Stimulated activated CD4-positive, alpha-beta T cell treated with anti-CD3 and anti-CD28 coated beads, Interleukin-1b, Interleukin-23, amount 100 ng/mL, for 4 hours (primary cell): Measurements from ENCODE around the gene POLR1E.

ENCODE experiments used
- DNase-seq, 2 donors: peaks; one replicate each; pipeline ENCODE4 v3.0.0-alpha.2; 2020; ENCODE audit warnings: low read depth in 2 of 2

Gene POLR1E, protein sequence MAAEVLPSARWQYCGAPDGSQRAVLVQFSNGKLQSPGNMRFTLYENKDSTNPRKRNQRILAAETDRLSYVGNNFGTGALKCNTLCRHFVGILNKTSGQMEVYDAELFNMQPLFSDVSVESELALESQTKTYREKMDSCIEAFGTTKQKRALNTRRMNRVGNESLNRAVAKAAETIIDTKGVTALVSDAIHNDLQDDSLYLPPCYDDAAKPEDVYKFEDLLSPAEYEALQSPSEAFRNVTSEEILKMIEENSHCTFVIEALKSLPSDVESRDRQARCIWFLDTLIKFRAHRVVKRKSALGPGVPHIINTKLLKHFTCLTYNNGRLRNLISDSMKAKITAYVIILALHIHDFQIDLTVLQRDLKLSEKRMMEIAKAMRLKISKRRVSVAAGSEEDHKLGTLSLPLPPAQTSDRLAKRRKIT

DNA sequence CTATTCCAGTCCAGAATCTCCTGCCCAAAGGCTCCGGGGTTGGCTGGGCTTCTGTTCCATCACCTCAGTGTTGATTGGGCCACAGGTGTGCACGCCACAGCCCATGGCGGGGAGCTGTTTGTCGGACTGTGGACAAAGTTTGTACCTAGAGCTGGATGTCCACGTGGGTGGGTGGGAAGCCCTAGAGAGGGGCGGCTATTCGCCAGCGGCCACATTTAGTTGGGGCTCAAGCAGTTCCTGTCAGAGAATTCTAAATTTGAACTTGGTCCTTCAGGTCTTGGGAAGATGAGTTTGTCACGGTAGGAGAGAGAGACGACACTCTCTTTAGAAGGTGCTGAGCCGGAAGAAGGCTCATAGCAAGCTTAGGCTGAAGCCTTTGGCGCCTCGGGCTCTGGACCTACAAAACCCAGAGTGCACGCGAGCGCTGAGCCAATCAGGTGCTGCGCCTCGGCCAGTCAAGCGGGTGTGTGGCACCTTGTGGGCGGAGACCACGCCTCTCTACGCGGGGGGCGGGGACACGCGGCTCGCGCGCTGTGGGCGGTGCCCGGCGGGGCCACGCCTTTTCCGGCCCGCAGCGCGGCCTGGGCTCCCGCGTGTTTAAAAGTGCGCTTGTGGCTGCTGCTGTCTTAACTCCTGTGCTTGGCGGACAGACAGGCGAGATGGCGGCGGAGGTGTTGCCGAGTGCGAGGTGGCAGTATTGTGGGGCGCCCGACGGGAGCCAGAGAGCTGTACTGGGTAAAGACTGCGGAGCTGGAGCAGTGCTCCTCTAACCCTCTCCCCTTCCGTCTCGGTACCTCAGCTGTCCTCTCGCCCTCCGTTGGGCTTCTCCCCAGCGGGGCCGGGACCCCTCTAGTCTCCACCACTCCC is at the start of gene POLR1E:
TSS of gene POLR1E (plus strand) at position 560 of the 867 bp plus-strand sequence. CDS start at position 660, 100 bp downstream.
- peak; percentile 96 for DNase-seq

DNA sequence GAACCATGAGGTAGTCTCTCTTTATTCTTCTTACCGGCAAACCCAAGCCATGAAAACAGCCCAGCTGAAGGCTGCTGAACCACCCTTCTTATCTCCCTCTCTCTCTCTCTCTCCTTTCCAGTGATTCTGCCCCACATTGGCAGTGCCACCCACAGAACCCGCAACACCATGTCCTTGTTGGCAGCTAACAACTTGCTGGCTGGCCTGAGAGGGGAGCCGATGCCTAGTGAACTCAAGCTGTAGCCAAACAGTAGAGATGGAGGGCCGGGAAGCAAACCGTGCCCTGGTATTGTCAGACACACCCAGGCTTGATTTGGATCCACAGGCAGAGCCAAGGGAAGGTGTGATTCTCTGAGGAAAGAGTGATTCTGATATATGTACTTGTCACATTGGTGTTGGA is 49.2 kb upstream of the POLR1E start:
- DNase-seq, result no peak

DNA sequence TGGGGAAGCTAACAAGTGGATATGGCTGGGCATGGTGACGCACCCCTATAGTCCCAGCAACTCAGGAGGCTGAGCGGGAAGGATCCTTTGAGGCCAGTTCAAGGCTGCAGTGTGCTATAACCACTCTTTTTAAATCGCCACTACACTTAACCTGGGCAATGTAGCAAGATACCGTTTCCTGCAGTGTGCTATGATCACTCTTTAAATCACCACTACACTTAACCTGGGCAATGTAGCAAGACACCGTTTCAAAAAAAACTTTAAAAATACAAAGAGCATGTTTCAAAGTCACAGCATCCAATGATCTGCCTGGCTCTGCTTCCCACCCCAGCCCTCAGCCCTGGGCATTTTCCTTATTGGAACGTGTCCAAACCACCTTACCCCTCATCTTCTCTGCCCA is 48.7 kb upstream of the POLR1E start:
- no peak for DNase-seq

DNA sequence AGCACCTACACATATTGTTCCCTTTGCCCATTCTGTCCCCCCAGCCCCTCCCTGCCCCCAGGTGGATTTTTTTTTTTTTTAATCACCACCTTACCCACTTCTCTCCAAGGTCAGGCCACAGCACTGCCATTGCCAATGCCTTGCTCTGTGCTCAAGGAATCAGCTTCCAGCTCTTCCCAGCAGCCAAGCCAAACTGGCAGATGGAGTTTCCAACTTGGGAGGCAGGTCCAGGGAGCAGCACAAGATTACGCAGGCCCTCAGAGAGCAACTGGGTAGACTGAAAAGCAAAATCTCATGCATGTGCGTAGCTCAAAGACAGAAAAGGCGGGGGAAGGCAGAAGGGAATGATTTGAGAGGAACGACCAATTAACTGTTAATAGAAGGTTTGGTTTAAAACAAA is 48.1 kb upstream of the POLR1E start:
- no peak for DNase-seq

DNA sequence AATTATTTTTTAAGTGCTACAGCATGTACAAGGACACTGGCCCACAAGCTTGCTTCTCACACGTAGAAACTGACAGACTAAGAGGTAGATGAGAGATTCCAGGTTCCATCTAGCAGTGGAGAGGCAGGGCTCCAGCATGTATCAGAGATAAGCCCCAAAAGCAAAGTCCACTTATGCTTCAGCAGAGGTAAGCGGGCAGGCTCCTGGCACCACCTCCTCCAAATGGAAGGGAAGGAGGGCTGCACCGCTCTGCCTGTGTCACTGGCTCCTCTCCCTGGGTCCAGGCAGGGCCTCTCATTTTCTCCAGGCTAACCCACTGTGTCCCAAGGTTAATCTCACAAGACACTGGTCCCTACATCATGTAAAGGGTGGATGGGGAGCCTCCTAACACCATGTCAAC is 47.4 kb upstream of the POLR1E start:
- no peak for DNase-seq

DNA sequence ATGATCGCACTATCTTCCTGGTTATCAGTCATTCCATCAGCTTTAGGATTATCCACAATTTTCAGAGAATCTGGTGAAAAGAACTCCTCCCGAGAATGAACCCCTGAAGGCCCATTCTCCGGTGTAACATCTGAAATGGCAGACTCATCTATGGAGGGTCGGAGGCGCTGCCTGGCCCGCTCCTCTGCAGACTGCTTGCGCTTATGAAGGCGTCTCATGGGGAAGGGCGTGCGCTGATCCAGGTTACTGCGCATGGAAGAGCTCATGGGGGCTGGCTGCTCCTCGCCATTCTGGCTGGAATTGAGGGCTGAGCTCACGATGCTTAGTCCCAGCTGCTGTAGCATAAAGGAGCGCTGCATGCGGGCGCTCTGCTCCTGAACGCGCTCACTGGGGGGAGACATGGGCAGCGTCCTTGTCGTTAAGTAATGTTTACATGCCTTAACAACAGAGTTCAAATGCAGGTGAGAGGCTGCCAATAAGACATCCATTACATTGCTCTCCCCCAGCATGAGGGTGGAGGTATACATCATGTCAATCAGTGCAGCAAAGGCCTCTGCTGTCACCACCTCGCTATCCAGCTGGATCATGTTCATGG is 43.9 kb upstream of the POLR1E start:
- no peak for DNase-seq

- no peak for DNase-seq
Observed at GRCh38 chr9:37442556-37442955, 43.2 kb upstream of the POLR1E start.

GRCh38 chr9:37443566-37443965 is 42.2 kb upstream of the POLR1E start:
- no peak for DNase-seq

- DNase-seq, result no peak
Observed at GRCh38 chr9:37444890-37445289, 40.9 kb upstream of the POLR1E start.

GRCh38 chr9:37445832-37446231 is 39.9 kb upstream of the POLR1E start:
- no peak for DNase-seq

DNA sequence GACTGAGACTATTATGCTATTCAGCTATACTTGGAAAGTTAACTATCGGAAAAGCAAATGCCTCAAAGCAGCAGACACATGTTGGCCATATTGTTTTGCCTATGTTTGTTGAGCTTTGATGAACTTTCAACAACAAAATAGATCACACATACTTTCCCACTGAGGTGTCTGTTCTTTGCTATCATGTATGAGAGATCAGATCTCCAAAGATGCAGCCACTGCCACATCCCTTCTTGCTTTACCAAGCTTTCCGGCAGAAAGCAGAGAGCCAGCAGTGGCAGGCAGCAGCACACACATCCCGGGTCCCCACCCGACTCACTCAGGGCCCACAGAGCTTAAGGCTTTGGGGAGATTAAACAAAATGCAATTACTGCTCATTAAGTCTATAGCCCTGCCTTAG is 39.3 kb upstream of the POLR1E start:
- no peak for DNase-seq

GRCh38 chr9:37447111-37447510 is 38.6 kb upstream of the POLR1E start:
- DNase-seq, result no peak

GRCh38 chr9:37449862-37450632 is 35.7 kb upstream of the POLR1E start:
- DNase-seq, result no peak

DNA sequence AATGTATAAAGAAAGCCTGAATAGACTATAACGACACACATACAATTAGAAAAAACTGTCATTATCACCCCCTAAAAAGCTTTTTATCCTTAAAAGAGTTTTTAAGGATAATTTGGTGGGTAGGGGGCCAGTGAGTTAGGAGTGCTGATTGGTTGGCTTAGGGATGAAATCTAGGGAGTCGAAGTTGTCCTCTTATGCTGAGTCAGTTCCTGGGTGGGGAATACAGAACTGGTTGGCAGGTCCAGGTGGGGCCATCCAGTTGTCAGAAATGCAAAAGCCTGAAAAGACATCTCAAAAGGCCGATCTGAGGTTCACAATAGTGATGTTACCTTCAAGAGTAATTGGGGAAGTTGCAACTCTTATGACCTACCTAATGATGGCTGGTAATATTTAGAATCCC is 34.1 kb upstream of the POLR1E start:
- no peak for DNase-seq

- DNase-seq, result no peak
Observed at GRCh38 chr9:37452611-37453010, 33.1 kb upstream of the POLR1E start.

GRCh38 chr9:37453827-37454226 is 31.9 kb upstream of the POLR1E start:
- DNase-seq, result no peak

DNA sequence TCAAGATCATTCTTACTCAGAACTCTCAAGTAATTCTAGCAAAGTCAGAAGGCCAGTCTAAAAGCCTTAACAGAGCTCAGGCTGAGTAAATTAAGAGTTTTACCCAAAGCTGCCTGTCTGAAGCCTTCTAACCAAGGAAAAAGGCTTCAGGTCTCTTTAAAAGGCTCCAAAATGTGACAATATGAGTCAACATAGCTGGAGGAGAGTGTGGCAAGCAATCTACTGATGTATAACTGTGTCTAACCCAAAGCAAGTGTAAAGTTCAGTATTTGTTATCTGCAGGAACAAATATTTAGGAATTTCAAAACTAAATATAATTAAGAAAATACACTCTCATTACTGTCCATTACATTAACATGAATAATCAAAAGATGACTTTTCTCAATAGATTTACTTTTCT is 31.5 kb upstream of the POLR1E start:
- DNase-seq, result no peak

- DNase-seq, result no peak
Observed at GRCh38 chr9:37455884-37456647, 29.7 kb upstream of the POLR1E start.

DNA sequence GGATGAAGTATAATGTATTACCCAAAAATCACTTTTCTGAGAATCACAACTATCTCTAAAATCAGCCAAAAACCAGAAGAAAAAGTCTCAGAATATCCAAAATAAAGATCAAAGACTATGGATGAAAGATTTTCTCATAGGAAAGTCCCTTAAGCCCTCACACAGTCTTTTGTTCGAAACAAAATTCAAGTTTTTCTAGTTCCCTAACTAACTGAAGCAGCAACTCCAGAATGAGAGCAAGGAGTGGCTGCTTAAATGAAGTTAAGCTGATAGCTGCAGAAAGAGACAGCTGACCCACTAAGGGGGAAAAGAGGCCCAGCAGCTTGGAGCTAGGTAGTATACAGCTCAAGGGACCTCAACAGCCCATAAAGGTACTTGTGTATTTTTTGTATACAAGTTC is 28.9 kb upstream of the POLR1E start:
- DNase-seq, result no peak

DNA sequence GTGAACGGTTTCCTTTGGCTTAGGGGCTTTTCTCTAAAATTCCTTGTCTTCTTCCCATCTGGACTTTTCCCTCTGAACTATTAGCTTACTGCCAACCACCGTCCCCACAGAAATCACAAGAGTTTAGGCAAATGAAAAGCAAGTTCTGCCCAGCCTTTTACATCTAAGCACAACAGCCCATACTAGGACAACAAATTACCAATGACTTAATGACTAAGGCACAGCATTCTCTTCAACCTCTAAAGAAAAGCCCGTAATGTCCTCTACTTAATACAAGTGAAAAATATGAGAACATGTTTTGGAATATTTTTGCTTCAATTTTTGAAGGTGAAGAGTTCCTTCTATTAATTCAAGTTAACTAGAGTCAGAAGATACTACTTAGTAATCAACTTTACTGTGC is 21.7 kb upstream of the POLR1E start:
- DNase-seq, result no peak
